ENCODE data around the gene CADPS.

DNA sequence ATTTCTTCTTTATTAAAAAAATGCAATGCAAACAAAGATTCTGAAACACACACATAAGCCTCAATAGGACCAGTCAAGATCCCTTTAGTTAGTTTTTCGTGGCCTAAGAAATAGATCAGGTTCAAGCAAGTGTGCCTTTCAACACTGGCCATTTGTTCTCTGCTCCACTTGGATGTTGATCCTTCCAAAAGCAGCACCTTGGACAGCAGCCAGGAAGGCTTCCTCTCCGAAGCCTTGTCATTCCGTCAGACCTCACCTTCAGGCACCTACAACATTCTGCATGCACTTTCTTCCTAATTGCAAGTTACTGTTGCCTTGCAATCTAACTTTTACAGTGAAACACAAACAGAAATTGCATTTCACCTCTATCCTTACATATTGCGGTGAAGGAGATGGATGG is 346.0 kb downstream of the CADPS start:
- TF ChIP-seq, protein P1, sequence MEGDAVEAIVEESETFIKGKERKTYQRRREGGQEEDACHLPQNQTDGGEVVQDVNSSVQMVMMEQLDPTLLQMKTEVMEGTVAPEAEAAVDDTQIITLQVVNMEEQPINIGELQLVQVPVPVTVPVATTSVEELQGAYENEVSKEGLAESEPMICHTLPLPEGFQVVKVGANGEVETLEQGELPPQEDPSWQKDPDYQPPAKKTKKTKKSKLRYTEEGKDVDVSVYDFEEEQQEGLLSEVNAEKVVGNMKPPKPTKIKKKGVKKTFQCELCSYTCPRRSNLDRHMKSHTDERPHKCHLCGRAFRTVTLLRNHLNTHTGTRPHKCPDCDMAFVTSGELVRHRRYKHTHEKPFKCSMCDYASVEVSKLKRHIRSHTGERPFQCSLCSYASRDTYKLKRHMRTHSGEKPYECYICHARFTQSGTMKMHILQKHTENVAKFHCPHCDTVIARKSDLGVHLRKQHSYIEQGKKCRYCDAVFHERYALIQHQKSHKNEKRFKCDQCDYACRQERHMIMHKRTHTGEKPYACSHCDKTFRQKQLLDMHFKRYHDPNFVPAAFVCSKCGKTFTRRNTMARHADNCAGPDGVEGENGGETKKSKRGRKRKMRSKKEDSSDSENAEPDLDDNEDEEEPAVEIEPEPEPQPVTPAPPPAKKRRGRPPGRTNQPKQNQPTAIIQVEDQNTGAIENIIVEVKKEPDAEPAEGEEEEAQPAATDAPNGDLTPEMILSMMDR (IDR thresholded peaks at IDR 0.05), result no peak
- no peak for TF ChIP-seq POLR2AphosphoS5 (IDR thresholded peaks at IDR 0.05)
- no peak for TF ChIP-seq POLR2A (IDR thresholded peaks at IDR 0.05)
- TF ChIP-seq EP300 (IDR thresholded peaks at IDR 0.05), result no peak

Measured in sigmoid colon (tissue), 4 donors.